Fibroblast of lung (primary cell): ENCODE results near the gene AGBL4.

Source experiments
- EZH2 ChIP-seq: IDR thresholded peaks from 2 replicates; pipeline ENCODE4 v1.5.1; 2012; ENCODE audit warnings: low read length, control low read depth, mild to moderate bottlenecking; ENCODE audit errors: missing control alignments
- TF ChIP-seq, protein P1 (sequence below), 2 donors: IDR thresholded peaks in 1 of 2; conservative IDR thresholded peaks in 1 of 2; 1 replicate in 1 of 2; 2 replicates in 1 of 2; pipeline ENCODE4 v1.5.1; 2011 to 2012; ENCODE audit warnings: low read length in 2 of 2, control low read depth in 1 of 2, inconsistent platforms in 1 of 2, low read depth in 1 of 2, mild to moderate bottlenecking in 1 of 2

DNA sequence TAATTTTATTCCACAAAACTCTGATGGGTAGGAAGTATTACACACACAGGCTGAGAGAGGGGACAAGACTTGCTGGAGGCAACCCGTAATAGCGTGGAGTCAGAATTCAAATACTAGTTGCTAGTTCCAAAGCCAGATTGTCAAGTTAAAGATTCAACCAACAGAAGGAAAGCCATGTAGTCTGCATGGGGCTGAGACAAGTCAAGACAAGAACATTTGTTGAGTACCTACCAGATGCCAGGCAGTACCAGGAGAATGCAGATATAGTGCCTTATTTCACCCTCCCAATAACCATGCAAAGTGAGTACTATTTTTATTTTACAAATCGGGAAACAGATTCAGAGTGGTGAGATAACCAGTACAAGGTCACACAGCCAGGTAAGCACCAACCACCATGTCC is 1441.3 kb downstream of the AGBL4 start:
- TF ChIP-seq, protein P1, sequence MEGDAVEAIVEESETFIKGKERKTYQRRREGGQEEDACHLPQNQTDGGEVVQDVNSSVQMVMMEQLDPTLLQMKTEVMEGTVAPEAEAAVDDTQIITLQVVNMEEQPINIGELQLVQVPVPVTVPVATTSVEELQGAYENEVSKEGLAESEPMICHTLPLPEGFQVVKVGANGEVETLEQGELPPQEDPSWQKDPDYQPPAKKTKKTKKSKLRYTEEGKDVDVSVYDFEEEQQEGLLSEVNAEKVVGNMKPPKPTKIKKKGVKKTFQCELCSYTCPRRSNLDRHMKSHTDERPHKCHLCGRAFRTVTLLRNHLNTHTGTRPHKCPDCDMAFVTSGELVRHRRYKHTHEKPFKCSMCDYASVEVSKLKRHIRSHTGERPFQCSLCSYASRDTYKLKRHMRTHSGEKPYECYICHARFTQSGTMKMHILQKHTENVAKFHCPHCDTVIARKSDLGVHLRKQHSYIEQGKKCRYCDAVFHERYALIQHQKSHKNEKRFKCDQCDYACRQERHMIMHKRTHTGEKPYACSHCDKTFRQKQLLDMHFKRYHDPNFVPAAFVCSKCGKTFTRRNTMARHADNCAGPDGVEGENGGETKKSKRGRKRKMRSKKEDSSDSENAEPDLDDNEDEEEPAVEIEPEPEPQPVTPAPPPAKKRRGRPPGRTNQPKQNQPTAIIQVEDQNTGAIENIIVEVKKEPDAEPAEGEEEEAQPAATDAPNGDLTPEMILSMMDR (conservative IDR thresholded peaks at IDR 0.05 in 1 of 2, IDR thresholded peaks at IDR 0.05 in 1 of 2; ENCODE audit: low read depth in 1 of 2, low read length in 2 of 2), result no peak
- TF ChIP-seq EZH2, result no peak
